ENCODE data around the gene VOPP1. TPM values are rescaled to one million over a fixed set of nuclear protein-coding genes. Genes with fewer than 3 reads are reported as not detected.

VOPP1 gene
- total RNA-seq, 1 experiment from 2014 or later, result 30.3 TPM

- no peak overlapping the region for H2AFZ ChIP-seq (ENCODE audit: low read depth, low read length, poor library complexity, severe bottlenecking)
- H3K27ac ChIP-seq (ENCODE audit: low read depth, low read length), result no peak overlapping the region
- peaks cover 4 to 10% of the 10 kb centered on the region in 2 experiments; a peak in 2 of 4 replicates for H3K4me1 ChIP-seq (ENCODE audit: control insufficient read depth in 1 of 2, insufficient read depth in 2 of 2, low read length in 2 of 2)
- no peak for DNase-seq (ENCODE audit: low read depth, low spot score)
- H3K9ac ChIP-seq (ENCODE audit: low read length), result no peak overlapping the region
- CTCF ChIA-PET, result no interaction called here
- intact Hi-C loops (cut with micrococcal nuclease), result no loop called here
- ATAC-seq, result no peak
- H4K20me1 ChIP-seq (ENCODE audit: insufficient read depth), result no peaks in the 10 kb centered on the region
- no TSS peak for BruUV-seq (replicated peaks)
- H3K36me3 ChIP-seq (ENCODE audit: control insufficient read depth in 1 of 2, insufficient read depth in 2 of 2, low read length in 2 of 2), result no peaks in the 10 kb centered on the region
- H3K4me3 ChIP-seq (replicated peaks in 1 of 2; ENCODE audit: low read depth in 1 of 2, low read length in 2 of 2), result no peak overlapping the region
- RAD21 ChIA-PET (ENCODE audit: low non-redundant PET in 1 of 2, low total read pairs in 2 of 2, uncharacterized antibody in 2 of 2, unreplicated experiment in 2 of 2), result no interaction called here
- POLR2A ChIA-PET, result no interaction called here
- H3K27me3 ChIP-seq (ENCODE audit: insufficient read depth, low read length), result no peaks in the 10 kb centered on the region
- H3K79me2 ChIP-seq (ENCODE audit: insufficient read depth, low read length), result peaks cover 24% of the 10 kb centered on the region; the same call in 1 of the 2 replicates
- no peak for TF ChIP-seq EGR1 (IDR thresholded peaks at IDR 0.05; ENCODE audit: low read depth)
- no peak for TF ChIP-seq SP1 (IDR thresholded peaks at IDR 0.05; ENCODE audit: low read depth)
- no peak for TF ChIP-seq ZBTB33 (IDR thresholded peaks at IDR 0.05; ENCODE audit: extremely low read depth, insufficient replicate concordance, low read length)
- TF ChIP-seq ELF1 (IDR thresholded peaks at IDR 0.05; ENCODE audit: borderline replicate concordance, low read depth), result no peak
- TF ChIP-seq JUND (IDR thresholded peaks at IDR 0.05), result no peak
- no peak for TF ChIP-seq REST (IDR thresholded peaks at IDR 0.05; ENCODE audit: low read depth)
- TF ChIP-seq RAD21 (IDR thresholded peaks at IDR 0.05; ENCODE audit: low read depth), result no peak
- no peak for TF ChIP-seq TCF7L2 (IDR thresholded peaks at IDR 0.05; ENCODE audit: borderline replicate concordance, extremely low read depth, insufficient read depth, insufficient read length)
- no peak for TF ChIP-seq ZNF274 (IDR thresholded peaks at IDR 0.05; ENCODE audit: low read depth, low read length)
- no peak for TF ChIP-seq YY1 (IDR thresholded peaks at IDR 0.05; ENCODE audit: extremely low read depth, insufficient replicate concordance, low read depth, low read length)
- no peak for TF ChIP-seq ATF3 (IDR thresholded peaks at IDR 0.05)
- TF ChIP-seq POLR2AphosphoS5 (IDR thresholded peaks at IDR 0.05; ENCODE audit: low read depth, low read length), result no peak
- no peak for TF ChIP-seq SRF (IDR thresholded peaks at IDR 0.05; ENCODE audit: low read depth)
- no peak for TF ChIP-seq SIN3A (IDR thresholded peaks at IDR 0.05; ENCODE audit: low read depth)
- TF ChIP-seq POLR2A (IDR thresholded peaks at IDR 0.05; ENCODE audit: borderline replicate concordance, extremely low read depth, insufficient read depth, insufficient read length), result no peak
- H3K9me3 ChIP-seq (ENCODE audit: control insufficient read depth in 1 of 2, insufficient read depth in 1 of 2, low read depth in 1 of 2, low read length in 2 of 2), result no peaks in the 10 kb centered on the region
- H3K9me2 ChIP-seq (ENCODE audit: insufficient read depth), result no peaks in the 10 kb centered on the region
- no peak overlapping the region for H3K4me2 ChIP-seq (ENCODE audit: low read length)
Measured at GRCh38 chr7:55556492-55556891, 15.8 kb downstream of the VOPP1 start.

All from HCT116 (cell line).